ENCODE data around the gene BGN.

The BGN gene

GRCh38 chrX:153520287-153520917, 25.6 kb downstream of the BGN start:
- POLR2A ChIA-PET = no interaction called here
- CTCF ChIA-PET = interaction anchor here (1.2 to 1.8 kb wide), 5 partner anchors 13 to 89 kb away, joined by 3 to 6 read pairs (median 4); no protein-coding TSS in a partner anchor

GRCh38 chrX:153521034-153521433, 26.3 kb downstream of the BGN start:
- CTCF ChIA-PET = interaction anchor here (0.6 to 1.6 kb wide), 3 partner anchors 14 to 88 kb away, joined by 3 to 6 read pairs (median 3); no protein-coding TSS in a partner anchor
- no peak overlapping the region for H3K4me3 ChIP-seq (ENCODE audit: low read depth, low read length)
- no peak for TF ChIP-seq CTCF (IDR thresholded peaks at IDR 0.05; ENCODE audit: insufficient read depth, low read length, missing control alignments)
- DNase-seq (ENCODE audit: low read depth, low spot score) = no peak
- POLR2A ChIA-PET = no interaction called here

More at GRCh38 chrX:153520287-153520917, 25.6 kb downstream of the BGN start:
- no peak overlapping the region for H3K4me3 ChIP-seq (ENCODE audit: low read depth, low read length)
- no peak for TF ChIP-seq CTCF (IDR thresholded peaks at IDR 0.05; ENCODE audit: insufficient read depth, low read length, missing control alignments)
- no peak for DNase-seq (ENCODE audit: low read depth, low spot score)

GRCh38 chrX:153522259-153522658, 27.5 kb downstream of the BGN start:
- POLR2A ChIA-PET = no interaction called here
- H3K4me3 ChIP-seq (ENCODE audit: low read depth, low read length) = no peak overlapping the region
- no peak for TF ChIP-seq CTCF (IDR thresholded peaks at IDR 0.05; ENCODE audit: insufficient read depth, low read length, missing control alignments)
- no peak for DNase-seq (ENCODE audit: low read depth, low spot score)
- CTCF ChIA-PET = interaction anchor here (0.9 to 1.6 kb wide), 3 partner anchors 15 to 33 kb away, joined by 3 to 6 read pairs (median 6); no protein-coding TSS in a partner anchor

- POLR2A ChIA-PET = no interaction called here
- no peak for DNase-seq (ENCODE audit: low read depth, low spot score)
- CTCF ChIA-PET = interaction anchor here (1.8 kb wide), 1 partner anchor 16 kb away, joined by 9 read pairs; no protein-coding TSS in a partner anchor
Measured at GRCh38 chrX:153523269-153523668, 28.5 kb downstream of the BGN start.

GRCh38 chrX:153524234-153524633, 29.5 kb downstream of the BGN start:
- H3K4me3 ChIP-seq (ENCODE audit: low read depth, low read length) = no peak overlapping the region
- DNase-seq (ENCODE audit: low read depth, low spot score) = no peak
- no peak for TF ChIP-seq CTCF (IDR thresholded peaks at IDR 0.05; ENCODE audit: insufficient read depth, low read length, missing control alignments)
- POLR2A ChIA-PET = no interaction called here
- CTCF ChIA-PET = interaction anchor here (1.8 kb wide), 1 partner anchor 15 kb away, joined by 9 read pairs; no protein-coding TSS in a partner anchor

More at GRCh38 chrX:153523269-153523668, 28.5 kb downstream of the BGN start:
- no peak overlapping the region for H3K4me3 ChIP-seq (ENCODE audit: low read depth, low read length)
- no peak for TF ChIP-seq CTCF (IDR thresholded peaks at IDR 0.05; ENCODE audit: insufficient read depth, low read length, missing control alignments)

GRCh38 chrX:153525451-153525850, 30.7 kb downstream of the BGN start:
- no peak overlapping the region for H3K4me3 ChIP-seq (ENCODE audit: low read depth, low read length)
- CTCF ChIA-PET = no interaction called here
- no peak for DNase-seq (ENCODE audit: low read depth, low spot score)
- POLR2A ChIA-PET = no interaction called here
- TF ChIP-seq CTCF (IDR thresholded peaks at IDR 0.05; ENCODE audit: insufficient read depth, low read length, missing control alignments) = no peak

Measured in AG04449 (cell line).